ENCODE measurements around the gene TIAL1. TPM values are rescaled to one million over a fixed set of nuclear protein-coding genes. Genes with fewer than 3 reads are reported as not detected.
A peak's percentile ranks its signal among the peaks of the same experiment; 100 is the strongest.

The TIAL1 gene
- total and polyA plus RNA-seq, 2 experiments from 2014 or later, result 92.6 to 131 TPM

- TF ChIP-seq ETS1 (IDR thresholded peaks at IDR 0.05) (no peak), CTCF (conservative IDR thresholded peaks at IDR 0.05; ENCODE audit: low read depth in 2 of 2) (no peak)
These were observed 29.0 kb upstream of the TIAL1 start (continued) for GRCh38 chr10:119625570-119626280.

- H3K4me2 ChIP-seq, result no peak overlapping the region
- no peaks in the 10 kb centered on the region; the same call in 1 of the 2 replicates for H3K4me1 ChIP-seq (ENCODE audit: insufficient read depth)
- H3K27me3 Mint-ChIP-seq (ENCODE audit: insufficient read depth, low read depth, poor library complexity), result no peaks in the 10 kb centered on the region
- DNase-seq (ENCODE audit: low spot score) (no peak), ATAC-seq (no peak)
- no peaks in the 10 kb centered on the region for H3K9me3 Mint-ChIP-seq
- H3K27me3 ChIP-seq (ENCODE audit: insufficient read depth), result no peaks in the 10 kb centered on the region
- no peaks in the 10 kb centered on the region for H4K20me1 ChIP-seq (replicated peaks; ENCODE audit: insufficient read depth)
- H3K36me3 ChIP-seq (ENCODE audit: insufficient read depth), result no peaks in the 10 kb centered on the region
- no peaks in the 10 kb centered on the region for H3K9me2 ChIP-seq (ENCODE audit: insufficient read depth)
- no peak overlapping the region for H3K4me3 Mint-ChIP-seq
- H2AFZ ChIP-seq, result peak overlapping the region; percentile 86
- peaks cover 13% of the 10 kb centered on the region for H3K4me1 Mint-ChIP-seq
- no peak overlapping the region for H3K27ac ChIP-seq (ENCODE audit: low read depth)
- H3F3A ChIP-seq (replicated peaks; ENCODE audit: low read depth), result no peaks in the 10 kb centered on the region; the same call in 1 of the 2 replicates
- no peak overlapping the region for H3K4me3 ChIP-seq
- no peaks in the 10 kb centered on the region for H3K79me2 ChIP-seq (replicated peaks; ENCODE audit: insufficient read depth)
- H3K36me3 Mint-ChIP-seq (ENCODE audit: low read depth), result no peaks in the 10 kb centered on the region
- no peak overlapping the region for H3K27ac Mint-ChIP-seq
- no peak for TF ChIP-seq EZH2phosphoT487 (IDR thresholded peaks at IDR 0.05; ENCODE audit: unreplicated experiment)
- TF ChIP-seq CREB1 (CRISPR knock-in tag; IDR thresholded peaks at IDR 0.05; ENCODE audit: low read depth), result no peak
- no peak for TF ChIP-seq EZH2 (IDR thresholded peaks at IDR 0.05; ENCODE audit: low read depth, unreplicated experiment)
- no peak for TF ChIP-seq ZNF462 (CRISPR knock-in tag; IDR thresholded peaks at IDR 0.05)
- no peak for TF ChIP-seq REST (IDR thresholded peaks at IDR 0.05; ENCODE audit: unreplicated experiment)
- TF ChIP-seq POLR2AphosphoS5 (IDR thresholded peaks at IDR 0.05; ENCODE audit: low read depth), result no peak
- TF ChIP-seq ZNF114 (CRISPR knock-in tag; IDR thresholded peaks at IDR 0.05), result no peak
- no peak for TF ChIP-seq CTCF (conservative IDR thresholded peaks at IDR 0.05; ENCODE audit: low read depth in 2 of 2)
These were observed 24.3 kb upstream of the TIAL1 start for GRCh38 chr10:119621078-119621384.
